ENCODE results near the gene ANKRD16. TPM values are rescaled to one million over a fixed set of nuclear protein-coding genes. Genes with fewer than 3 reads are reported as not detected.

Gene ANKRD16
- total and polyA plus RNA-seq, 2 donors (not counting 1 experiment from before 2014, with no cell fraction given): 10.9 to 12.6 TPM

- H3K27me3 ChIP-seq (replicated peaks in 1 of 4; ENCODE audit: control extremely low read depth in 1 of 4, control insufficient read depth in 3 of 4, insufficient read depth in 4 of 4, low read length in 3 of 4): no peaks in the 10 kb centered on the region
- no peak overlapping the region for H3K4me2 ChIP-seq (replicated peaks; ENCODE audit: low read depth, low read length, poor library complexity, severe bottlenecking)
- no peak for DNase-seq
- peaks cover 20% of the 10 kb centered on the region for H3K4me1 Mint-ChIP-seq
- no peak for ATAC-seq (ENCODE audit: low read depth)
- H3K4me3 ChIP-seq (ENCODE audit: control extremely low read depth in 1 of 5, extremely low read depth in 1 of 5, insufficient read depth in 1 of 5, low read depth in 2 of 5, low read length in 4 of 5): no peak overlapping the region
- H3K27ac ChIP-seq (ENCODE audit: low read length in 2 of 2): no peak overlapping the region
- H3K9me3 ChIP-seq (ENCODE audit: control extremely low read depth in 1 of 3, control insufficient read depth in 2 of 3, insufficient read depth in 1 of 3, low read length in 2 of 3): no peaks in the 10 kb centered on the region
- 90% methylated on average over 13 of the region's 14 CpGs for WGBS (ENCODE audit: insufficient coverage)
- peaks cover 6 to 33% of the 10 kb centered on the region in 2 experiments for H3K36me3 ChIP-seq (replicated peaks in 1 of 2; ENCODE audit: control extremely low read depth in 1 of 2, control insufficient read depth in 1 of 2, extremely low read depth in 1 of 2, insufficient read depth in 2 of 2, low read length in 1 of 2)
- CTCF ChIA-PET: interaction anchor here (1.6 to 1.8 kb wide), 2 partner anchors 10 to 13 kb away, joined by 3 to 7 read pairs; no protein-coding TSS in a partner anchor
- H3K4me1 ChIP-seq (ENCODE audit: control insufficient read depth in 2 of 2, insufficient read depth in 2 of 2, low read length in 2 of 2): peaks cover 12 to 16% of the 10 kb centered on the region in 2 donors
- H3K4me3 Mint-ChIP-seq: no peak overlapping the region
- no peak for TF ChIP-seq CTCF (IDR thresholded peaks at IDR 0.05)
- no peak for TF ChIP-seq EZH2 (IDR thresholded peaks at IDR 0.05; ENCODE audit: borderline replicate concordance, insufficient read depth, low read depth, low read length, poor library complexity, severe bottlenecking)
- H3K27ac Mint-ChIP-seq: peak overlapping the region; percentile 15
- peaks cover 20% of the 10 kb centered on the region for H3K79me2 ChIP-seq (ENCODE audit: control insufficient read depth, insufficient read depth, low read length)
- no peaks in the 10 kb centered on the region for H3K9me3 Mint-ChIP-seq (ENCODE audit: insufficient read depth)
- no peaks in the 10 kb centered on the region for H3K27me3 Mint-ChIP-seq
- no peaks in the 10 kb centered on the region for H4K20me1 ChIP-seq (ENCODE audit: control insufficient read depth, insufficient read depth, low read length, poor library complexity, severe bottlenecking)
- H3K9ac ChIP-seq (ENCODE audit: low read length): no peak overlapping the region
- no peak overlapping the region for H2AFZ ChIP-seq (ENCODE audit: insufficient read depth, low read depth, low read length, poor library complexity, severe bottlenecking)
- POLR2A ChIA-PET: interaction anchor here (1.2 kb wide), 1 partner anchor 57 kb away, joined by 3 read pairs; no protein-coding TSS in a partner anchor
- intact Hi-C loops (cut with micrococcal nuclease): no loop called here
These were observed 13.4 kb downstream of the ANKRD16 start for GRCh38 chr10:5876181-5876768.

DNA sequence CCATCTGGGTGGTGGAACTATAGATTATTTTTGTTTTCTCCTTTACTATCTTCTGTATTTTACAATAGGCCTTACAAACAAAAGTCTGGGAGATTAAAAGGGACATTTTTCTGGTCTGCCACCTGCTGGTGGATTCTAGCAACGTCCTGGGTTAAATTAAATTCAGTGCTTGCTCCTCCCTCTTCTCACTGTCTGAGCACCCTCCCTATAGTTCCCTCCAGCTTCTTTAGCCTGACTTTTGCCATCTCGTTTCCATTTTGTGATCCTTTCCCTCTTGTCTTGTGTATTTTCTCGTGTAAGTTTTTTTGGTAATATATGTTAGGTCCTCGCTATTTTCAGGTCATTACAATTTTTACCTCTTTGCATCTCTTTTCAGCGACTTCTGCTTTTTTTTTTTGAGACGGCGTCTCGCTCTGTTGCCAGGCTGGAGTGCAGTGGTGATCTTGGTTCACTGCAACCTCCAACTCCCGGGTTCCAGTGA is 16.1 kb downstream of the ANKRD16 start:
- TF ChIP-seq EZH2 (IDR thresholded peaks at IDR 0.05; ENCODE audit: borderline replicate concordance, insufficient read depth, low read depth, low read length, poor library complexity, severe bottlenecking) (no peak), CTCF (IDR thresholded peaks at IDR 0.05) (peak; percentile 85)
- H3K4me2 ChIP-seq (replicated peaks; ENCODE audit: low read depth, low read length, poor library complexity, severe bottlenecking): peak overlapping the region; percentile 69
- intact Hi-C loops (cut with micrococcal nuclease): loop anchor here (1.0 to 2.0 kb wide), 7 partner anchors 16 to 431 kb away; partner anchors contain the start of genes ANKRD16, GDI2 and TASOR2
- Mint-ChIP-seq H3K4me1 (peaks cover 20% of the 10 kb centered on the region), H3K27ac (peak overlapping the region; percentile 93), H3K9me3 (ENCODE audit: insufficient read depth) (no peaks in the 10 kb centered on the region), H3K4me3 (peak overlapping the region; percentile 89), H3K27me3 (no peaks in the 10 kb centered on the region)
- WGBS (ENCODE audit: insufficient coverage): 7% methylated on average over 3 of the region's 9 CpGs
- H3K9me3 ChIP-seq (ENCODE audit: control extremely low read depth in 1 of 3, control insufficient read depth in 2 of 3, insufficient read depth in 1 of 3, low read length in 2 of 3): peaks cover 0 to under 1% (median 0%) of the 10 kb centered on the region in 3 donors
- no peaks in the 10 kb centered on the region for H3K27me3 ChIP-seq (replicated peaks in 1 of 4; ENCODE audit: control extremely low read depth in 1 of 4, control insufficient read depth in 3 of 4, insufficient read depth in 4 of 4, low read length in 3 of 4)
- peak overlapping the region; percentile 47 for H2AFZ ChIP-seq (ENCODE audit: insufficient read depth, low read depth, low read length, poor library complexity, severe bottlenecking)
- DNase-seq: peak; percentile 90
- H3K9ac ChIP-seq (ENCODE audit: low read length): peak overlapping the region; percentile 54
- peak overlapping the region; percentile 70 to 76 for H3K27ac ChIP-seq (ENCODE audit: low read length in 2 of 2)
- peaks cover 6 to 17% of the 10 kb centered on the region in 2 experiments for H3K36me3 ChIP-seq (replicated peaks in 1 of 2; ENCODE audit: control extremely low read depth in 1 of 2, control insufficient read depth in 1 of 2, extremely low read depth in 1 of 2, insufficient read depth in 2 of 2, low read length in 1 of 2)
- peaks cover 32% of the 10 kb centered on the region for H3K79me2 ChIP-seq (ENCODE audit: control insufficient read depth, insufficient read depth, low read length)
- CTCF ChIA-PET: interaction anchor here (0.9 to 4.0 kb wide), 20 partner anchors 9 to 431 kb away, joined by 3 to 29 read pairs (median 5); partner anchors contain the start of genes ANKRD16, FBH1 and GDI2
- H3K4me1 ChIP-seq (ENCODE audit: control insufficient read depth in 2 of 2, insufficient read depth in 2 of 2, low read length in 2 of 2): peaks cover 12 to 19% of the 10 kb centered on the region in 2 donors
- ATAC-seq (ENCODE audit: low read depth): peak; percentile 88
- H4K20me1 ChIP-seq (ENCODE audit: control insufficient read depth, insufficient read depth, low read length, poor library complexity, severe bottlenecking): no peaks in the 10 kb centered on the region
- POLR2A ChIA-PET: interaction anchor here (0.6 to 2.9 kb wide), 8 partner anchors 11 to 214 kb away, joined by 3 to 9 read pairs (median 4); no protein-coding TSS in a partner anchor
- peak overlapping the region; percentile 18 to 52 (median 41) for H3K4me3 ChIP-seq (ENCODE audit: control extremely low read depth in 1 of 5, extremely low read depth in 1 of 5, insufficient read depth in 1 of 5, low read depth in 2 of 5, low read length in 4 of 5)

Data from B cell (primary cell).